HCT116 (cell line): ENCODE results near the gene SIL1. TPM values are rescaled to one million over a fixed set of nuclear protein-coding genes. Genes with fewer than 3 reads are reported as not detected.
A peak's percentile ranks its signal among the peaks of the same experiment; 100 is the strongest.

Experiments used
- ATAC-seq: fragments of 200-7000 bp; cut with Tn5 transposase; 2 replicates; pipeline ENCODE4 v1.9.1; 2020; ENCODE audit warnings: mild to moderate bottlenecking, moderate library complexity
- BruUV-seq: library from RNA; stranded (reverse); fragments of 400-500 nt; replicated peaks from 2 replicates; lab custom pipeline; 2021; lab: Mats Ljungman, UMichigan
- CTCF ChIA-PET: fragments of 300-600 bp; sonication (Branson Sonifier 250); formaldehyde crosslinking; loops from one replicate; lab custom pipeline; 2021; ENCODE audit warnings: antibody characterized with exemption; lab: Charles Lee
- POLR2A ChIA-PET: fragments of 300-600, 350-600 bp; sonication (Branson Sonifier 250); formaldehyde crosslinking; loops from one replicate; lab custom pipeline; 2021; ENCODE audit warnings: antibody characterized with exemption; lab: Charles Lee
- RAD21 ChIA-PET, 2 experiments: fragments of 300-600 bp; sonication (Branson Sonifier 250); formaldehyde crosslinking; loops; one replicate each; lab custom pipeline; 2023; ENCODE audit warnings: low total read pairs in 2 of 2; ENCODE audit not compliant: uncharacterized antibody in 2 of 2, unreplicated experiment in 2 of 2, low non-redundant PET in 1 of 2; lab: Charles Lee
- DNase-seq: peaks from one replicate; pipeline ENCODE4 v3.0.0-alpha.2; 2010; ENCODE audit warnings: low read depth, low spot score
- H2AFZ ChIP-seq: fragments of 200-600 bp; shearing (Covaris generic), sonication (generic); 2 replicates; pipeline ENCODE4 v1.6.1; 2017; ENCODE audit warnings: low read depth, mixed run types, mixed read lengths, antibody characterized with exemption, low read length; ENCODE audit not compliant: poor library complexity, severe bottlenecking
- H3K27ac ChIP-seq: 2 replicates; pipeline ENCODE4 v1.5.1; 2012; ENCODE audit warnings: low read depth, low read length
- H3K27me3 ChIP-seq: fragments of 200-600 bp; sonication (generic); 2 replicates; pipeline ENCODE4 v1.6.1; 2016; ENCODE audit warnings: mixed run types, low read length, mixed read lengths; ENCODE audit not compliant: insufficient read depth
- H3K36me3 ChIP-seq, 2 experiments: fragments of 200-500 bp in 1 of 2; fragments of 200-600 bp in 1 of 2; sonication (Bioruptor generic) in 1 of 2; sonication (generic) in 1 of 2; 2 replicates each; pipeline versions ENCODE4 v1.5.1 to v1.6.1; 2014 to 2016; ENCODE audit warnings: low read length in 2 of 2, inconsistent platforms in 1 of 2, mixed read lengths in 1 of 2, mixed run types in 1 of 2; ENCODE audit not compliant: insufficient read depth in 2 of 2, control insufficient read depth in 1 of 2
- H3K4me1 ChIP-seq, 2 experiments: fragments of 200-600 bp in 1 of 2; sonication (generic) in 1 of 2; 2 replicates each; pipeline versions ENCODE4 v1.5.1 to v1.6.1; 2012 to 2017; ENCODE audit warnings: low read length in 2 of 2, inconsistent platforms in 1 of 2, mild to moderate bottlenecking in 1 of 2, mixed read lengths in 1 of 2, mixed run types in 1 of 2, moderate library complexity in 1 of 2; ENCODE audit not compliant: insufficient read depth in 2 of 2, control insufficient read depth in 1 of 2
- H3K4me2 ChIP-seq: fragments of 200-600 bp; sonication (generic); 2 replicates; pipeline ENCODE4 v1.6.1; 2017; ENCODE audit warnings: mixed run types, low read length, mixed read lengths
- H3K4me3 ChIP-seq, 2 experiments: fragments of 200-600 bp in 1 of 2; sonication (generic) in 1 of 2; replicated peaks in 1 of 2; 2 replicates each; pipeline ENCODE4 v1.5.1; 2011 to 2016; ENCODE audit warnings: low read length in 2 of 2, control low read depth in 1 of 2, low read depth in 1 of 2, mild to moderate bottlenecking in 1 of 2, mixed read lengths in 1 of 2, mixed run types in 1 of 2
- H3K79me2 ChIP-seq: fragments of 200-600 bp; sonication (generic); 2 replicates; pipeline ENCODE4 v1.6.1; 2017; ENCODE audit warnings: mild to moderate bottlenecking, mixed run types, low read length, moderate library complexity, mixed read lengths; ENCODE audit not compliant: insufficient read depth
- H3K9ac ChIP-seq: fragments of 200-600 bp; sonication (generic); 2 replicates; pipeline ENCODE4 v1.6.1; 2016; ENCODE audit warnings: low read length, mixed read lengths
- H3K9me2 ChIP-seq: fragments of 200-600 bp; sonication (generic), shearing (Covaris generic); 2 replicates; pipeline ENCODE4 v1.6.1; 2017; ENCODE audit warnings: mixed run types, mild to moderate bottlenecking, moderate library complexity; ENCODE audit not compliant: insufficient read depth
- H3K9me3 ChIP-seq, 2 experiments: fragments of 200-500 bp in 1 of 2; fragments of 200-600 bp in 1 of 2; sonication (Bioruptor generic) in 1 of 2; sonication (generic) in 1 of 2; 2 replicates each; pipeline ENCODE4 v1.6.1; 2014 to 2017; ENCODE audit warnings: low read length in 2 of 2, mixed read lengths in 2 of 2, inconsistent platforms in 1 of 2, low read depth in 1 of 2, mild to moderate bottlenecking in 1 of 2, mixed run types in 1 of 2, moderate library complexity in 1 of 2; ENCODE audit not compliant: control insufficient read depth in 1 of 2, insufficient read depth in 1 of 2
- H4K20me1 ChIP-seq: fragments of 200-600 bp; sonication (generic), shearing (Covaris generic); 2 replicates; pipeline ENCODE4 v1.6.1; 2017; ENCODE audit warnings: mixed run types, mild to moderate bottlenecking, moderate library complexity; ENCODE audit not compliant: insufficient read depth
- CTCF ChIP-seq, 3 experiments: fragments of 200-600 bp in 1 of 3; sonication (generic) in 1 of 3; IDR thresholded peaks in 2 of 3; conservative IDR thresholded peaks in 1 of 3; 2 replicates each; pipeline ENCODE4 v1.5.1; 2012 to 2017; ENCODE audit warnings: low read depth in 2 of 3, low read length in 2 of 3, antibody characterized with exemption in 1 of 3, borderline replicate concordance in 1 of 3, control low read depth in 1 of 3, mild to moderate bottlenecking in 1 of 3, mixed read lengths in 1 of 3, mixed run types in 1 of 3, moderate library complexity in 1 of 3; ENCODE audit not compliant: insufficient read depth in 1 of 3
- EGR1 ChIP-seq: IDR thresholded peaks from 2 replicates; pipeline ENCODE4 v1.6.1; 2012; ENCODE audit warnings: low read depth
- ELF1 ChIP-seq: IDR thresholded peaks from 2 replicates; pipeline ENCODE4 v1.6.1; 2012; ENCODE audit warnings: low read depth, borderline replicate concordance
- EZH2 ChIP-seq: fragments of 200-600 bp; sonication (generic); IDR thresholded peaks from 2 replicates; pipeline ENCODE4 v1.6.1; 2017; ENCODE audit warnings: antibody characterized with exemption, mixed run types
- JUND ChIP-seq: IDR thresholded peaks from 2 replicates; pipeline ENCODE4 v1.6.1; 2012
- POLR2A ChIP-seq: IDR thresholded peaks from 2 replicates; pipeline ENCODE4 v1.7.0; 2011; ENCODE audit warnings: borderline replicate concordance; ENCODE audit not compliant: insufficient read depth, insufficient read length; ENCODE audit errors: extremely low read depth
- RAD21 ChIP-seq: IDR thresholded peaks from 2 replicates; pipeline ENCODE4 v1.6.1; 2012; ENCODE audit warnings: low read depth, mild to moderate bottlenecking
- SIN3A ChIP-seq: IDR thresholded peaks from 2 replicates; pipeline ENCODE4 v1.6.1; 2012; ENCODE audit warnings: low read depth
- SRF ChIP-seq: IDR thresholded peaks from 2 replicates; pipeline ENCODE4 v1.6.1; 2012; ENCODE audit warnings: low read depth
- TCF7L2 ChIP-seq: IDR thresholded peaks from 2 replicates; pipeline ENCODE4 v1.7.0; 2011; ENCODE audit warnings: borderline replicate concordance, inconsistent platforms; ENCODE audit not compliant: insufficient read depth, insufficient read length; ENCODE audit errors: extremely low read depth
- YY1 ChIP-seq: IDR thresholded peaks from 2 replicates; pipeline ENCODE4 v1.6.1; 2011; ENCODE audit warnings: low read length, low read depth, moderate library complexity, mild to moderate bottlenecking; ENCODE audit not compliant: insufficient replicate concordance; ENCODE audit errors: extremely low read depth
- ZFX ChIP-seq: fragments of 450-650 bp; IDR thresholded peaks from 2 replicates; pipeline ENCODE4 v1.6.1; 2017
- intact Hi-C: fragments of 100-400 bp; cut with micrococcal nuclease; formaldehyde crosslinking; loops from 2 replicates; pipeline ENCODE4 v1.10.0; 2022
- total RNA-seq: library from RNA; stranded (reverse); gene quantifications from one replicate; pipeline ENCODE4 v1.2.1, GENCODE V29; 2021; ENCODE audit not compliant: unreplicated experiment

SIL1 gene
- total RNA-seq, 1 experiment from 2014 or later, result 34.0 TPM

DNA sequence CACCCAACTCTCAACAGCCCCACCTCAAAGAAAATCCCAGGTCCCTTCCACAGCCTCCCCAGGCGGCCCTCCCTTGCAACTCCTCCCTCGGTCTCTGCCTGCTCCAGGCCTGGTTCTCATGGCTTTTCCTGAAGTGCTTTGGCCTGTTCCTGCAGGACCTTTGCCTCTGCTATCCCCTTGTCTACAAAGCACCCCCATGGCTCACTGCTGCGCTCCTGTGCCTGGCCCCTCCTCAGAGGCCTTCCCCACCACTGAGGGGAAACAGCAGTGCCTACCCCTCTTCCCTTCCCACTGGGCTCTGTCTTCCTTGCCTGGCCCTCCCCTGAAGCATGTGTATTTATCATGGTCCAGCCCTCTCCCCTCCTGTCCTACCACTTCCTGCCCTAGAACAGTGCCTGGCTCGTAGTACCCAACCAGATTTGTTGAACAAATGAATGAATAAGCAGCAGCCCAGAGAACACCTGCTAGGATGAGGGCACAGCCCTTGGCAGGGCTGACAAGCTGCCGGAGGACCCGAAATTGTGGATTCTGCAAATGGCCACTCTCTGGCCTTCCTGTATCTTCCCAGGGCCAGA is 254.5 kb downstream of the SIL1 start (continued):
- TF ChIP-seq CTCF (IDR thresholded peaks at IDR 0.05 in 2 of 3, conservative IDR thresholded peaks at IDR 0.05 in 1 of 3; ENCODE audit: borderline replicate concordance in 1 of 3, insufficient read depth in 1 of 3, low read depth in 2 of 3, low read length in 2 of 3) (no peak), EZH2 (no peak), SIN3A (no peak), EGR1 (no peak), SRF (no peak), RAD21 (no peak), YY1 (no peak)

DNA sequence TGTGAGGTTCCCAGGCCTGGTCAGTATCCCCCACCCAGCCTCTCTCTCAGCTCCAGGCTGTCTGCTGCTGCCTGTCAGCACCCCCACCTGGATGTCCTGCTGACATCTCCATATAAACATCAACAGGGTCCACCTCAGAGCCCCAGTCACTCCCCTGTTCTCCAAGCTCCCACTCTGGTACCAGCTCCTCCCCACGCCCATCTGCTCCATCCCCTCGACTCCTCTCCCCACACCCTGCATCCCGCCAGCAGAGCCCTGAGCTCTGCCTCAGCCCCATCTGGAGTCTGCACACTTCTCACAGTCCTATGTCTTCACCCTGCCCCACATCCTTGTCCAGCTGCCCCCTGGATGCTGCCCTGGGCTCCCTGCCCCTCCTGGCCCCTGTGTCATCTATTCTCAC is 255.3 kb downstream of the SIL1 start:
- no peaks in the 10 kb centered on the region for H3K79me2 ChIP-seq
- no peaks in the 10 kb centered on the region for H3K4me1 ChIP-seq
- no peak overlapping the region for H3K9ac ChIP-seq
- ChIA-PET CTCF (no interaction called here), POLR2A (no interaction called here)
- no peak overlapping the region for H3K4me3 ChIP-seq
- no peak for ATAC-seq
- no peak for TF ChIP-seq POLR2A
- peak; percentile 22; the same call in 1 of the 2 replicates for TF ChIP-seq RAD21
- no peak for TF ChIP-seq JUND
- TF ChIP-seq ZFX, result no peak
- no peak for TF ChIP-seq ELF1
- no peak for TF ChIP-seq TCF7L2
- TF ChIP-seq, all 23 proteins: peak for 1
- Histone ChIP-seq H2AFZ (no peak overlapping the region), H3K4me2 (no peak overlapping the region), H3K27ac (no peak overlapping the region), H3K27me3 (no peaks in the 10 kb centered on the region), H3K36me3 (no peaks in the 10 kb centered on the region), H4K20me1 (no peaks in the 10 kb centered on the region), H3K9me2 (no peaks in the 10 kb centered on the region), H3K9me3 (no peaks in the 10 kb centered on the region)
- RAD21 ChIA-PET, result no interaction called here
- BruUV-seq, result no TSS peak
- DNase-seq, result no peak
- intact Hi-C loops, result no loop called here
